ENCODE data around the gene ITPR2. TPM values are rescaled to one million over a fixed set of nuclear protein-coding genes. Genes with fewer than 3 reads are reported as not detected.
"Not testable (repeated sequence)": the region's sequence is repeated elsewhere in the genome, so short reads cannot be mapped to it uniquely, and the experiment has no call there.

Gene ITPR2
- total and polyA plus RNA-seq, 2 of the 13 experiments (the other 11 are each of a cell fraction or from before 2014, with no cell fraction given) = 31.9 to 81.9 TPM

- H3K9me3 ChIP-seq (ENCODE audit: low read length); FAIRE-seq; H3K9ac ChIP-seq (ENCODE audit: insufficient read depth, low read depth, low read length); H3K27me3 ChIP-seq (ENCODE audit: control insufficient read depth in 1 of 2, insufficient read depth in 2 of 2, low read length in 2 of 2); H4K20me1 ChIP-seq (ENCODE audit: insufficient read depth, low read length); BruUV-seq (replicated peaks); ATAC-seq; H3K27ac ChIP-seq (ENCODE audit: extremely low read length, insufficient read depth, low read length); POLR2A ChIA-PET; CTCF ChIA-PET (ENCODE audit: low intra/inter-chr PET ratio, low total read pairs); H2AFZ ChIP-seq (ENCODE audit: low read length); in situ Hi-C loops (cut with HindIII; ENCODE audit: extremely low pct_ligation_motif_present, low pct_unique_long_range_greater_than_20kb); H3K4me2 ChIP-seq (ENCODE audit: low read depth, low read length); DNase-seq (ENCODE audit: low spot score); H3K4me3 ChIP-seq (replicated peaks in 1 of 3; ENCODE audit: insufficient read depth in 1 of 3, low read depth in 2 of 3, low read length in 3 of 3); intact Hi-C loops (cut with micrococcal nuclease; ENCODE audit: unreplicated experiment): not testable (repeated sequence)
- Histone ChIP-seq H3K36me3 (replicated peaks in 1 of 2; ENCODE audit: control insufficient read depth in 1 of 2, insufficient read depth in 2 of 2, low read length in 2 of 2) (peaks cover 13 to 48% of the 10 kb centered on the region in 2 experiments), H3K79me2 (ENCODE audit: insufficient read depth, low read length) (peaks cover 14% of the 10 kb centered on the region), H3K4me1 (ENCODE audit: insufficient read depth, low read length) (peaks cover 10% of the 10 kb centered on the region; the same call in 1 of the 2 replicates)
- 85% methylated on average over 3 of the region's 3 CpGs for WGBS (ENCODE audit: low lambda C conversion rate)
- TF ChIP-seq RBM22 (optimal IDR thresholded peaks at IDR 0.05; ENCODE audit: low read length) (peak; percentile 61), HNRNPK (IDR thresholded peaks at IDR 0.05; ENCODE audit: low read depth, low read length, poor library complexity, severe bottlenecking) (peak; percentile 95), PCBP1 (IDR thresholded peaks at IDR 0.05; ENCODE audit: borderline replicate concordance, low read depth, low read length) (peak; percentile 80; the same call in 1 of the 2 replicates)
Observed at GRCh38 chr12:26783816-26784379, 49.1 kb downstream of the ITPR2 start.

GRCh38 chr12:26783131-26783526, 49.9 kb downstream of the ITPR2 start:
- Histone ChIP-seq H3K9ac (ENCODE audit: insufficient read depth, low read depth, low read length) (no peak overlapping the region), H3K79me2 (ENCODE audit: insufficient read depth, low read length) (peaks cover 10% of the 10 kb centered on the region), H3K27ac (ENCODE audit: extremely low read length, insufficient read depth, low read length) (no peak overlapping the region), H3K4me2 (ENCODE audit: low read depth, low read length) (no peak overlapping the region), H4K20me1 (ENCODE audit: insufficient read depth, low read length) (no peaks in the 10 kb centered on the region; the same call in 1 of the 2 replicates), H3K27me3 (ENCODE audit: control insufficient read depth in 1 of 2, insufficient read depth in 2 of 2, low read length in 2 of 2) (no peaks in the 10 kb centered on the region), H3K4me1 (ENCODE audit: insufficient read depth, low read length) (peaks cover 14% of the 10 kb centered on the region), H2AFZ (ENCODE audit: low read length) (no peak overlapping the region), H3K36me3 (replicated peaks in 1 of 2; ENCODE audit: control insufficient read depth in 1 of 2, insufficient read depth in 2 of 2, low read length in 2 of 2) (peaks cover 11 to 48% of the 10 kb centered on the region in 2 experiments), H3K9me3 (ENCODE audit: low read length) (no peaks in the 10 kb centered on the region), H3K4me3 (replicated peaks in 1 of 3; ENCODE audit: insufficient read depth in 1 of 3, low read depth in 2 of 3, low read length in 3 of 3) (no peak overlapping the region)
- CTCF ChIA-PET (ENCODE audit: low intra/inter-chr PET ratio, low total read pairs) = no interaction called here
- POLR2A ChIA-PET = no interaction called here
- FAIRE-seq = no peak
- 100% methylated on average over 1 of the region's 1 CpG for WGBS (ENCODE audit: low lambda C conversion rate)
- intact Hi-C loops (cut with micrococcal nuclease; ENCODE audit: unreplicated experiment) (no loop called here), in situ Hi-C loops (cut with HindIII; ENCODE audit: extremely low pct_ligation_motif_present, low pct_unique_long_range_greater_than_20kb) (no loop called here)
- DNase-seq (ENCODE audit: low spot score) = no peak
- no TSS peak for BruUV-seq (replicated peaks)
- ATAC-seq = no peak
- TF ChIP-seq ZNF749 (CRISPR knock-in tag; IDR thresholded peaks at IDR 0.05; ENCODE audit: borderline replicate concordance) (no peak), DZIP1 (CRISPR knock-in tag; IDR thresholded peaks at IDR 0.05) (no peak)
- TF ChIP-seq, protein P1, sequence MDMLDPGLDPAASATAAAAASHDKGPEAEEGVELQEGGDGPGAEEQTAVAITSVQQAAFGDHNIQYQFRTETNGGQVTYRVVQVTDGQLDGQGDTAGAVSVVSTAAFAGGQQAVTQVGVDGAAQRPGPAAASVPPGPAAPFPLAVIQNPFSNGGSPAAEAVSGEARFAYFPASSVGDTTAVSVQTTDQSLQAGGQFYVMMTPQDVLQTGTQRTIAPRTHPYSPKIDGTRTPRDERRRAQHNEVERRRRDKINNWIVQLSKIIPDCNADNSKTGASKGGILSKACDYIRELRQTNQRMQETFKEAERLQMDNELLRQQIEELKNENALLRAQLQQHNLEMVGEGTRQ (IDR thresholded peaks at IDR 0.05; ENCODE audit: low read depth, low read length) = no peak
- TF ChIP-seq, protein P1 (CRISPR knock-in tag; IDR thresholded peaks at IDR 0.05; ENCODE audit: borderline replicate concordance) = no peak
